ENCODE data around the gene CD81. TPM values are rescaled to one million over a fixed set of nuclear protein-coding genes. Genes with fewer than 3 reads are reported as not detected.
A peak's percentile ranks its signal among the peaks of the same experiment; 100 is the strongest.

CD81 gene
- 416 TPM for total RNA-seq (2021; ENCODE audit: unreplicated experiment)
- polyA plus RNA-seq (2012; ENCODE audit: insufficient read length), result 720 TPM
- Bru-seq, nascent RNA, result percentile 73 among the genes with signal in this experiment
- BruChase-seq, experiment 1, labeled RNA remaining after a 2-hour chase, result percentile 73 among the genes with signal in this experiment
- BruChase-seq, experiment 2, labeled RNA remaining after a 6-hour chase, result percentile 81 among the genes with signal in this experiment
- long read RNA-seq, transcript CD81-207 (6 exons, 890 nt), result minor isoform, 9 of 439 reads
- long read RNA-seq, transcript CD81-204 (5 exons, 940 nt), result minor isoform, 6 of 439 reads
- long read RNA-seq, transcript CD81-201 (8 exons, 1,520 nt), result major isoform, 330 of 439 reads
- long read RNA-seq, partial matches to known transcripts, result 7 of 439 reads
- long read RNA-seq, other reads (novel, unspliced or antisense), result 87 of 439 reads

- TF ChIP-seq TCF7L2 (IDR thresholded peaks at IDR 0.05; ENCODE audit: low read depth, low read length) (no peak), SIN3A (IDR thresholded peaks at IDR 0.05; ENCODE audit: borderline replicate concordance, insufficient read depth, low read depth, low read length) (no peak), CTCF (IDR thresholded peaks at IDR 0.05) (no peak), REST (IDR thresholded peaks at IDR 0.05; ENCODE audit: insufficient read depth in 1 of 2, low read depth in 2 of 2, low read length in 1 of 2) (no peak), POLR2AphosphoS5 (IDR thresholded peaks at IDR 0.05; ENCODE audit: low read depth, low read length) (0 out of 2 replicates have a peak, but pooled peaks have one; percentile 47)
- H3K36me3 ChIP-seq (ENCODE audit: control insufficient read depth, insufficient read depth, low read length), result no peaks in the 10 kb centered on the region; the same call in 1 of the 2 replicates
- H3K4me1 ChIP-seq (ENCODE audit: control insufficient read depth, insufficient read depth, low read length), result peaks cover 23% of the 10 kb centered on the region
- DNase-seq (ENCODE audit: low read depth, low spot score), result no peak
- peak within 1 kb of the TSS; percentile 85 for H3K27ac ChIP-seq (ENCODE audit: low read length)
- no peaks in the 10 kb centered on the region; the same call in 1 of the 2 replicates for H3K27me3 ChIP-seq (ENCODE audit: control insufficient read depth, insufficient read depth, low read length)
- peak; percentile 82 for ATAC-seq
- no TSS peak for BruUV-seq (replicated peaks)
- CTCF ChIA-PET, result interaction anchor here (0.5 to 0.6 kb wide), 4 partner anchors 8 to 179 kb away, joined by 3 to 4 read pairs (median 4); no protein-coding TSS in a partner anchor
- in situ Hi-C loops (cut with HindIII; ENCODE audit: low pct_unique_long_range_greater_than_20kb, low sequenced_read_pairs) (no loop called here), intact Hi-C loops (cut with micrococcal nuclease; ENCODE audit: unreplicated experiment) (no loop called here)
- POLR2A ChIA-PET, result interaction anchor here (0.7 kb wide), 2 partner anchors 10 kb away, joined by 3 to 8 read pairs; no protein-coding TSS in a partner anchor
- no peaks in the 10 kb centered on the region for H3K9me3 ChIP-seq (ENCODE audit: control insufficient read depth, insufficient read depth, low read depth, low read length)
- H3K4me3 ChIP-seq (ENCODE audit: low read depth in 2 of 2, low read length in 2 of 2), result peak within 1 kb of the TSS; percentile 93 to 94
These were observed at the start of gene CD81 for GRCh38 chr11:2376751-2377451. Gene CD81, plus strand, starts transcription at chr11:2377310. Its CDS starts 240 bp downstream, at chr11:2377550.

GRCh38 chr11:2328021-2328420 is 49.1 kb upstream of the CD81 start:
- in situ Hi-C loops (cut with HindIII; ENCODE audit: low pct_unique_long_range_greater_than_20kb, low sequenced_read_pairs), result no loop called here
- POLR2A ChIA-PET, result interaction anchor here (0.5 kb wide), 1 partner anchor 159 kb away, joined by 9 read pairs; no protein-coding TSS in a partner anchor
- Histone ChIP-seq H3K36me3 (ENCODE audit: control insufficient read depth, insufficient read depth, low read length) (no peaks in the 10 kb centered on the region), H3K27me3 (ENCODE audit: control insufficient read depth, insufficient read depth, low read length) (no peaks in the 10 kb centered on the region), H3K27ac (ENCODE audit: low read length) (no peak overlapping the region), H3K4me1 (ENCODE audit: control insufficient read depth, insufficient read depth, low read length) (no peaks in the 10 kb centered on the region), H3K4me3 (ENCODE audit: low read depth in 2 of 2, low read length in 2 of 2) (no peak overlapping the region), H3K9me3 (ENCODE audit: control insufficient read depth, insufficient read depth, low read depth, low read length) (peaks cover 5% of the 10 kb centered on the region; the same call in 1 of the 2 replicates)
- TF ChIP-seq REST (IDR thresholded peaks at IDR 0.05; ENCODE audit: insufficient read depth in 1 of 2, low read depth in 2 of 2, low read length in 1 of 2) (no peak), SIN3A (IDR thresholded peaks at IDR 0.05; ENCODE audit: borderline replicate concordance, insufficient read depth, low read depth, low read length) (no peak), TCF7L2 (IDR thresholded peaks at IDR 0.05; ENCODE audit: low read depth, low read length) (no peak), POLR2AphosphoS5 (IDR thresholded peaks at IDR 0.05; ENCODE audit: low read depth, low read length) (no peak)
- CTCF ChIA-PET, result no interaction called here
- ATAC-seq, result no peak
- no peak for DNase-seq (ENCODE audit: low read depth, low spot score)
- BruUV-seq (replicated peaks), result no TSS peak
- intact Hi-C loops (cut with micrococcal nuclease; ENCODE audit: unreplicated experiment), result no loop called here
